ENCODE data around the gene VAPB. TPM values are rescaled to one million over a fixed set of nuclear protein-coding genes. Genes with fewer than 3 reads are reported as not detected.

VAPB gene
- total RNA-seq, 1 experiment from 2014 or later: 65.1 TPM

GRCh38 chr20:58492074-58492718 is 103.2 kb downstream of the VAPB start:
- Histone ChIP-seq H3K23me2 (ENCODE audit: insufficient read length, low read depth, low read length, poor library complexity, severe bottlenecking) (no peaks in the 10 kb centered on the region), H2BK120ac (ENCODE audit: low read depth, low read length, poor library complexity, severe bottlenecking) (no peak overlapping the region), H4K20me1 (ENCODE audit: control insufficient read depth, insufficient read depth, insufficient read length) (no peaks in the 10 kb centered on the region), H4K5ac (ENCODE audit: insufficient read length, low read depth, low read length) (no peak overlapping the region), H2BK15ac (ENCODE audit: low read depth, low read length) (no peak overlapping the region), H3K4ac (ENCODE audit: low read depth, low read length) (no peak overlapping the region), H3K79me2 (ENCODE audit: insufficient read depth, low read length) (no peaks in the 10 kb centered on the region), H3K18ac (ENCODE audit: insufficient read length, low read depth, low read length) (no peak overlapping the region), H4K91ac (ENCODE audit: insufficient read length, low read depth, low read length) (no peak overlapping the region), H3K14ac (ENCODE audit: insufficient read depth, low read length) (no peak overlapping the region), H3K4me1 (ENCODE audit: insufficient read depth, low read length) (no peaks in the 10 kb centered on the region), H3K79me1 (ENCODE audit: insufficient read depth, low read depth, low read length, poor library complexity, severe bottlenecking) (no peaks in the 10 kb centered on the region), H3K23ac (ENCODE audit: insufficient read length, low read depth, low read length) (no peak overlapping the region), H2BK5ac (ENCODE audit: insufficient read length, low read length) (no peak overlapping the region), H3K9ac (ENCODE audit: extremely low read depth, insufficient read length, low read length) (no peak overlapping the region), H4K8ac (replicated peaks; ENCODE audit: insufficient read length, low read depth, low read length) (no peak overlapping the region), H2BK20ac (ENCODE audit: low read depth, low read length, poor library complexity, severe bottlenecking) (no peak overlapping the region), H2AFZ (ENCODE audit: low read length) (no peak overlapping the region), H2AK5ac (ENCODE audit: insufficient read length, low read length) (no peak overlapping the region), H3K56ac (ENCODE audit: insufficient read length, low read depth, low read length) (no peak overlapping the region), H3K9me3 (ENCODE audit: control insufficient read depth, low read depth, low read length) (no peaks in the 10 kb centered on the region), H2BK12ac (ENCODE audit: insufficient read length, low read depth, low read length) (no peak overlapping the region), H3T11ph (ENCODE audit: low read length) (no peak overlapping the region), H3K27me3 (ENCODE audit: insufficient read depth, low read length) (no peaks in the 10 kb centered on the region), H3K27ac (ENCODE audit: insufficient read length, low read depth, low read length) (no peak overlapping the region), H3K4me2 (ENCODE audit: insufficient read depth, insufficient read length, low read length) (no peak overlapping the region)
- Mint-ChIP-seq H3K27me3 (ENCODE audit: low read depth) (peaks cover 3% of the 10 kb centered on the region; the same call in 1 of the 2 replicates), H3K36me3 (ENCODE audit: insufficient read depth in 1 of 3, low read depth in 3 of 3) (peaks cover 5 to 7% (median 6%) of the 10 kb centered on the region in 3 experiments; a peak in 4 of 7 replicates), H3K9me3 (peaks cover 15 to 17% of the 10 kb centered on the region in 2 experiments; a peak in 4 of 5 replicates), H3K4me3 (no peak overlapping the region), H3K4me1 (peaks cover 0 to 2% of the 10 kb centered on the region in 2 experiments; a peak in 1 of 4 replicates), H3K27ac (no peak overlapping the region)
- DNase-seq: no peak
- TF ChIP-seq CTCF (conservative IDR thresholded peaks at IDR 0.05): no peak
- WGBS (ENCODE audit: extremely low coverage, insufficient read length, low lambda C conversion rate): no CpG with 5 or more reads among the region's 7 CpGs
